NCI-H1417 treated with DMSO at 0.1 percent for 48 hours (cell line): ENCODE data around the gene KRTCAP2.

Experiments
- DNase-seq: peaks from one replicate; lab custom pipeline; 2025; lab: John Stamatoyannopoulos, UW

Gene KRTCAP2

DNA sequence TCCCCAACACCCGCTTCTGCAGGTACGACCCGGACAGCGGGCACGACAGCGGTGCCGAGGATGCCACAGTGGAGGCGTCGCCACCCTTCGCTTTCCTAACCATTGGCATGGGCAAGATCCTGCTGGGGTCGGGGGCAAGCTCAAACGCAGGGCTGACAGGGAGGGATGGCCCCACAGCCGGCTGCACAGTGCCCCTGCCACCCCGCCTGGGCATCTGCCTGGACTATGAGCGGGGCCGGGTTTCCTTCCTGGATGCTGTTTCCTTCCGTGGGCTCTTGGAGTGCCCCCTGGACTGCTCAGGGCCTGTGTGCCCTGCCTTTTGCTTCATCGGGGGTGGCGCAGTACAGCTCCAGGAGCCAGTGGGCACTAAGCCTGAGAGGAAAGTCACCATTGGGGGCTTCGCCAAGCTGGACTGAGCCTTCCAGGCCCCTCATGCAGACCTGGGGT is 10.7 kb upstream of the KRTCAP2 start:
- no peak for DNase-seq

- DNase-seq = no peak
These were observed 9.0 kb upstream of the KRTCAP2 start for GRCh38 chr1:155182052-155182550.

DNA sequence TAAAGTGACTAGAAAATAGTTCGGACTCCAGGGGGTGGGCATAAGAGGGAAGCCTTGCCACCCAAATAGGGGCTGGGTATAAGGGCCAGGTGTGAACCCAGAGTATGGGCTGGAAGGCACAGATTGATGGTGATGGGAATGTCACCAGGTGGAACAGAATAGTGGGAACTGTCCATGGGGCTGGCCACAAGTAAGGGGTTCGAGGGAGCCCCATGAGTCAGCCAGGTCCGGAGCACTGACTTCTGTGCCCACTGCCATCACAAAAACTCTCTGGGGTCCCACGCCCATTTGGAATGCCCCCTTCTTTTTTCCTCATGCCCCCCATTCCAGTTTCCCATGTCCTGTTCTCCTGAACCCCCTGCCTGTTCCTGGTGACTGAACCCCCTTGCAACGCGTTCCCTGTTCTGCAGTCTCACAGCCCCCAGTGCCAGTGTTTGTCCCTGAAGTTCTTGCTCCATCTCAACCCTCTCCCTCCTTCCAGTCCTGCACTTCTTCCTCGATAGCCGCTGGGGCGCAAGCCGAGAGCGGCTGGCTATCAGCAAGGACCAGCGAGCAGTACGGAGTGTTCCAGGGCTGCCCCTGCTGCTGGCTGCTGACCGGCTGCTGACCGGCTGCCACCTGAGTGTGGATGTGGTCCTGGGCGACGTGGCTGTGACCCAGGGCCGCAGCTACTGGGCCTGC is 8.4 kb upstream of the KRTCAP2 start:
- DNase-seq = no peak

- no peak for DNase-seq
These were observed 6.3 kb upstream of the KRTCAP2 start for GRCh38 chr1:155179112-155180031.

GRCh38 chr1:155178441-155179111 is 5.5 kb upstream of the KRTCAP2 start:
- no peak for DNase-seq

DNA sequence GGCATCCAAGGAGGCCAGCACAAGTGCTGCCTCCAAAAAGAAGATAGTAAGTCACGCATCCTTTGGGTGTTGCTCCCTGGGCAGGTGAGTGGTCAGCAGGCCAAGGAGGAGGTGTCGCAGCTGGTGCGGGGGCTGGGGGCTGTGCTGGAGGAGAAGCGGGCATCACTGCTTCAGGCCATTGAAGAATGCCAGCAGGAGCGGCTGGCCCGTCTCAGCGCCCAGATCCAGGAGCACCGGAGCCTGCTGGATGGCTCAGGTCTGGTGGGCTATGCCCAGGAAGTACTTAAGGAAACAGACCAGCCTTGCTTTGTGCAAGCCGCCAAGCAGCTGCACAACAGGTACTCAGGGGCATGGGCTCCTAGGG is 4.8 kb upstream of the KRTCAP2 start:
- no peak for DNase-seq

DNA sequence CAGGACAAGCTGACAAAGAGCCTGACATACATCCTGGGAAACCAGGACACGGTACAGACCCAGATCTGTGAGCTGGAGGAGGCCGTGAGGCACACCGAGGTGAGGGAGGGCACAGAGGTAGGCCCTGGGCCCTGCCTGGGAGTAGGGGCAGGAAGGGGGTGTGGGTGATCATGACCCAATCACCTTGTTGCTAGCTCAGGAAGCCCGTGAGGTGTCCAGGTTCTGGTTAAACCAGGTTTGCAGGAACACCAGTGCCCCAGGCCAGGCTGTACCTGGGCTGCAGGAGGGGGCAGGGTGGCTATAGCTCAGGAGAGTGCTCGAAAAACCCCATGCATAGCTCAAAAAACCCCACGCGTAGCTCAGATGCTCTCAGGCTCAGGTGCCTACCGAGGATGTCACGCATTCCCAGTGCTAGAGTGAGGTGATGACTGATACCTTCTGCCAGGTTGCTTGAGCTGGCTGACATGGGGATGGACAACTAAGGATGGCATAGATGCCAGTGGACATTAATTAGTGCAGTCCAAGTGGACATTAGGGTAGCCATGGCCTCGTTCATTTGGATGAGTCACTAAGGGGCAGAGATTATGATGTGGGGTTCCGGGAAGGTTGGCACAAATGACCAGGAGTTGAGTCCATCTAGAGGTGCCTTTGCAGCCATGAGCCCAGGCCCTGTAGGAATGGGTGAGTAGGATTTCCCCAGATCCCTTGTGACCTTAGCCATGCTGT is 4.3 kb upstream of the KRTCAP2 start:
- no peak for DNase-seq

GRCh38 chr1:155176544-155177071 is 3.5 kb upstream of the KRTCAP2 start:
- peak; percentile 15 for DNase-seq

- DNase-seq = no peak
These were observed 2.8 kb upstream of the KRTCAP2 start for GRCh38 chr1:155175927-155176371.

- no peak for DNase-seq
These were observed 2.3 kb upstream of the KRTCAP2 start for GRCh38 chr1:155175281-155175926.

- DNase-seq = peak; percentile 60
These were observed 1.5 kb upstream of the KRTCAP2 start for GRCh38 chr1:155174324-155175280.

- peak; percentile 60 for DNase-seq
These were observed 597 bp upstream of the KRTCAP2 start, which contains the start of gene TRIM46 for GRCh38 chr1:155173478-155174323. TRIM46 (plus strand) TSS chr1:155173849; CDS start chr1:155173967, 118 bp downstream.

DNA sequence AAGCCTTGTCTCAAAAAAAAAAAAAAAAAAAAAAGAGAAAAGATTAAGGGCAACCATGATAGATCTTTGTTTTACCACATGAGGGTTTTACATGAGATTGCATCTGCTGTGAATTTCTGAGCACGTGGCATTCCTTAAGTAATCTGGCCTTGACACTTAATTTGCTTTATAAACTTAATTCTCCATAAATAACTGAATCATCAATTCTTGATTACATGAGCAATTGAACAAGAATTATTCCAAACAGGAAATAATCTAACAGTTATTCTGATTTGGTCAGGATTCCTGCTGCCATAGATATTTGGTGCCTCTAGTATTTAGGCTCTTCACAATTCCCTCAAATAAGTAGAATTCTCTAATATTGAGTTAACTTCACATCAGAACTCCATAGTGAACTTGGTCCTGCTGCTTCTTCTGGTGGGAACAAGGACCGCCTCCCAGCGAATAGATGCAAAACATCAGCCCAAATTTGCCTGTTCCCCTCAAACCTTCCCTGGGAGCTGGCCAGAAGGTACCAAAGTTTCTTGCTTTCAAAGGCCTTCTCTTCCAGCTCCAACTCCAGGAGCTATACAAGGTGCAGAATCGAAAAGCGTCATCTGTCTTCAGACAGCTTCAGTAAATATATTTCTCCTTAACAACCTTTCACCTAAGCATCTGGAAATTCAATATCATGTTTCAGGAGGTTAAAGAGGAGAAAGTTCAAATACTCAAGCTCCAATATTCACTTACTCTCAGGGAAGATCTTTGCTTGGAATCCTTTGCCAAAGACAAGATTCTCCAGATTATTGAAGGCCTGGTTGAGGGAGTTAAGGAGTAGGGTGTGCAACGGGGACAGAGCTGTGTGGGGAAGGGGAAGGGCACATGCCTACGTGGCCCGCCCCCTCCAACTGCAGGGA is 1.0 kb downstream of the KRTCAP2 start:
- DNase-seq = no peak

DNA sequence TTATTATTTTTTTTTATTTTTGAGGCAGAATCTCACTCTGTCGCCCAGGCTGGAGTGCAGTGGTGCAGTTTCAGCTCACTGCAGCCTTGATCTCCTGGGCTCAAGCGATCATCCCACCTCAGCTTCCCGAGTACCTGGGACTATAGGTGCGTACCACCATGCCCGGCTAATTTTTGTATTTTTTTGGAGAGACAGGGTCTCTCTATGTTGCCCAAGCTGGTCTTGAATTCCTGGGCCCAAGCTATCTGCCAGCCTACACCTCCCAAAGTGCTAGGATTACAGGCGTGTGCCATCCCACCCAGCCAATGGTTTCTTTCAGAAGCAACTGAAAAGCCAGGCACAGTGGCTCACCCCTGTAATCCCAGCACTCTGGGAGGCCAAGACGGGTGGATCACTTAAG is 2.3 kb downstream of the KRTCAP2 start:
- DNase-seq = no peak

DNA sequence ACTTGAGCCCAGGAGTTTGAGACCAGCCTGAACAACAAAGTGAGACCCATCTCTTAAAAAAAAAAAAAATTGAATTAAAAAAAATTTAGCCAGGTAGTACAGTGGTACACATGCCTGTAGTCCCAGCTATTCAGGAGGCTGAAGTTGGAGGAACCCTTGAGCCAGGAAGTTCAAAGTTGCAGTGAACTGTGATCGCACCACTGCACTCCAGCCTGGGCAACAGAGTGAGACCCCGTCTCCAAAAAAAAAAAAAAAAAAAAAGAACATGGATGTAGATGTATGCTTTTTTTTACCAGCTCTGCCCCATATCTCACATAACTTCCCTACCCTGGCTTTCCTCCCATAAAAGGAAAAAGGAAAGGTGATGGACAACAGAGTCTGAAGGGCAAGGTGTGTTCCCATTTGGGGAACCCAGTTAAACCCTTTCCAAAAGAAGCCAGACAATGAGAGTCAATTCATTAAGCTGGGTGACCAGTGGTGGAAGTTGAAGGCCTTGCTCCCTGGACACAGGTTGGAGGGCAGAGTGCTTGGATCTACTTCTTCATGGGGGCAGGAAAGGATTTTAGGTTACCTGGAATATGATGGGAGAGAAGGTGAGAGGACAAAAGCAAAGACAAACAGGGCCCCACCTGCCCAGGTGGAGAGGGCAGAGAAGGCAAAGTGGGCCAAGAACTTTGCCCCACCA is 2.9 kb downstream of the KRTCAP2 start:
- DNase-seq = no peak

GRCh38 chr1:155169541-155169940 is 3.6 kb downstream of the KRTCAP2 start:
- no peak for DNase-seq
